SK-N-SH (cell line): ENCODE data around the gene WWOX. TPM values are rescaled to one million over a fixed set of nuclear protein-coding genes. Genes with fewer than 3 reads are reported as not detected.

Experiments
- CTCF ChIA-PET: fragments of 300-600, 350-600 bp; formaldehyde crosslinking; extraction: SDS; loops from one replicate; lab custom pipeline; 2021; lab: Yijun Ruan, JAX
- POLR2A ChIA-PET: fragments of 350-600 bp; sonication (Branson Sonifier 250); formaldehyde crosslinking; extraction: SDS; loops from one replicate; lab custom pipeline; 2020; ENCODE audit warnings: antibody characterized with exemption, inconsistent platforms; lab: Yijun Ruan, JAX
- DNase-seq: peaks from one replicate; pipeline ENCODE4 v3.0.0; 2012
- H2AFZ ChIP-seq: fragments of 200-600 bp; sonication (generic); 2 replicates; pipeline ENCODE4 v1.8.1; 2016; ENCODE audit warnings: antibody characterized with exemption, mild to moderate bottlenecking, low read depth
- H3F3A ChIP-seq: fragments of 200-600 bp; sonication (generic); replicated peaks from 2 replicates; pipeline ENCODE3; 2016; ENCODE audit warnings: antibody characterized with exemption, mild to moderate bottlenecking; ENCODE audit not compliant: insufficient read depth
- H3K27ac ChIP-seq, 2 experiments: fragments of 200-500 bp in 1 of 2; fragments of 200-600 bp in 1 of 2; sonication (Bioruptor generic) in 1 of 2; sonication (generic), shearing (Covaris generic) in 1 of 2; 2 replicates each; pipeline versions ENCODE4 v1.5.1 to v1.6.1; 2014 to 2016; ENCODE audit warnings: low read depth in 2 of 2, inconsistent platforms in 1 of 2, low read length in 1 of 2, mild to moderate bottlenecking in 1 of 2, mixed read lengths in 1 of 2
- H3K27me3 ChIP-seq: fragments of 200-600 bp; sonication (generic), shearing (Covaris generic); 2 replicates; pipeline ENCODE4 v1.6.1; 2016; ENCODE audit warnings: mixed run types; ENCODE audit not compliant: insufficient read depth
- H3K36me3 ChIP-seq, 2 experiments: fragments of 200-500 bp in 1 of 2; fragments of 200-600 bp in 1 of 2; sonication (Bioruptor generic) in 1 of 2; sonication (generic) in 1 of 2; replicated peaks in 1 of 2; 2 replicates each; pipeline versions ENCODE3 to v1.5.1; 2014 to 2016; ENCODE audit warnings: low read length in 1 of 2, mild to moderate bottlenecking in 1 of 2; ENCODE audit not compliant: insufficient read depth in 2 of 2, control insufficient read depth in 1 of 2
- H3K4me1 ChIP-seq, 2 experiments: fragments of 200-500 bp in 1 of 2; fragments of 200-600 bp in 1 of 2; sonication (Bioruptor generic) in 1 of 2; sonication (generic), shearing (Covaris generic) in 1 of 2; 2 replicates each; pipeline versions ENCODE4 v1.5.1 to v1.6.1; 2014 to 2016; ENCODE audit warnings: low read depth in 1 of 2, low read length in 1 of 2, mixed run types in 1 of 2; ENCODE audit not compliant: insufficient read depth in 2 of 2, control insufficient read depth in 1 of 2
- H3K4me2 ChIP-seq: fragments of 200-600 bp; sonication (generic), shearing (Covaris generic); 2 replicates; pipeline ENCODE4 v1.6.1; 2017; ENCODE audit warnings: mixed run types
- H3K4me3 ChIP-seq, 2 experiments: fragments of 200-500 bp in 1 of 2; fragments of 200-600 bp in 1 of 2; sonication (Bioruptor generic) in 1 of 2; sonication (generic), shearing (Covaris generic) in 1 of 2; 2 replicates each; pipeline versions ENCODE4 v1.5.1 to v1.8.1; 2014 to 2016; ENCODE audit warnings: low read depth in 2 of 2, inconsistent platforms in 1 of 2, low read length in 1 of 2, mild to moderate bottlenecking in 1 of 2, mixed read lengths in 1 of 2, moderate library complexity in 1 of 2
- H3K79me2 ChIP-seq: fragments of 200-600 bp; sonication (generic); 2 replicates; pipeline ENCODE4 v1.8.1; 2017; ENCODE audit warnings: mild to moderate bottlenecking; ENCODE audit not compliant: insufficient read depth
- H3K9ac ChIP-seq: fragments of 200-600 bp; sonication (generic); 2 replicates; pipeline ENCODE4 v1.6.1; 2017; ENCODE audit warnings: mixed run types
- H3K9me2 ChIP-seq: fragments of 200-600 bp; sonication (generic); 2 replicates; pipeline ENCODE4 v1.6.1; 2017; ENCODE audit warnings: mixed run types
- H3K9me3 ChIP-seq: fragments of 200-600 bp; sonication (generic); 2 replicates; pipeline ENCODE4 v1.6.1; 2017; ENCODE audit warnings: mixed run types, mild to moderate bottlenecking, moderate library complexity
- H4K20me1 ChIP-seq: fragments of 200-600 bp; sonication (generic); 2 replicates; pipeline ENCODE4 v1.6.1; 2017; ENCODE audit warnings: mild to moderate bottlenecking, mixed run types; ENCODE audit not compliant: insufficient read depth
- ELF1 ChIP-seq: IDR thresholded peaks from 2 replicates; pipeline ENCODE4 v1.4.0; 2012
- EP300 ChIP-seq, 2 experiments: IDR thresholded peaks; 2 replicates each; pipeline versions ENCODE4 v1.4.0 to v1.6.1; 2012; ENCODE audit warnings: borderline replicate concordance in 1 of 2, low read depth in 1 of 2, low read length in 1 of 2
- GATA2 ChIP-seq: sonication (generic); formaldehyde crosslinking; IDR thresholded peaks from 2 replicates; pipeline ENCODE4 v1.5.0; 2020; ENCODE audit warnings: mild to moderate bottlenecking, missing genetic modification reagents
- IRF3 ChIP-seq: fragments of 150-350 bp; IDR thresholded peaks from 2 replicates; pipeline ENCODE4 v1.6.1; 2016; ENCODE audit warnings: mild to moderate bottlenecking, low read depth, low read length
- MEF2A ChIP-seq: IDR thresholded peaks from 2 replicates; pipeline ENCODE4 v1.4.0; 2012; ENCODE audit warnings: low read depth, borderline replicate concordance
- MXI1 ChIP-seq: IDR thresholded peaks from 2 replicates; pipeline ENCODE4 v1.6.1; 2012; ENCODE audit warnings: mild to moderate bottlenecking, low read depth, low read length, improper control_type of control experiment
- NRF1 ChIP-seq: IDR thresholded peaks from 2 replicates; pipeline ENCODE4 v1.6.1; 2012; ENCODE audit warnings: low read depth, mild to moderate bottlenecking, low read length
- POLR2AphosphoS5 ChIP-seq: IDR thresholded peaks from 2 replicates; pipeline ENCODE4 v1.6.1; 2012; ENCODE audit warnings: low read depth, low read length
- REST ChIP-seq: IDR thresholded peaks from 2 replicates; pipeline ENCODE4 v1.6.1; 2012; ENCODE audit warnings: mild to moderate bottlenecking, low read depth, low read length, moderate library complexity
- RFX5 ChIP-seq: IDR thresholded peaks from 2 replicates; pipeline ENCODE4 v1.6.1; 2012; ENCODE audit warnings: mild to moderate bottlenecking, improper control_type of control experiment, low read length
- TCF12 ChIP-seq: IDR thresholded peaks from 2 replicates; pipeline ENCODE4 v1.4.0; 2012
- TEAD4 ChIP-seq: IDR thresholded peaks from 2 replicates; pipeline ENCODE4 v1.4.0; 2012; ENCODE audit warnings: mild to moderate bottlenecking, borderline replicate concordance; ENCODE audit not compliant: insufficient read depth
- USF2 ChIP-seq: fragments of 150-350 bp; IDR thresholded peaks from 2 replicates; pipeline ENCODE4 v1.6.1; 2017; ENCODE audit warnings: antibody characterized with exemption, low read length, low read depth, borderline replicate concordance
- ZBTB33 ChIP-seq: IDR thresholded peaks from 2 replicates; pipeline ENCODE4 v1.4.0; 2012; ENCODE audit warnings: low read depth, borderline replicate concordance
- WGBS: methylation state at CpG from one replicate; pipeline ENCODE4 v1.1.6; 2017; ENCODE audit warnings: low lambda C conversion rate; 5-methylcytosine and 5-hydroxymethylcytosine counted together
- polyA plus RNA-seq, 3 experiments: library from polyadenylated mRNA; depleted of rRNA; stranded (reverse); fragments of >200 nt; gene quantifications; 2 replicates each; pipeline ENCODE4 v1.2.3, GENCODE V29; 2012

WWOX gene
- polyA plus RNA-seq, 1 of the 3 experiments (the other 2 are of a cell fraction): 10.8 TPM

- no peaks in the 10 kb centered on the region for H3K27me3 ChIP-seq
- no peak for DNase-seq
- WGBS: 40% methylated on average over 4 of the region's 4 CpGs
- no peaks in the 10 kb centered on the region for H3K9me2 ChIP-seq
- ChIA-PET CTCF (no interaction called here), POLR2A (no interaction called here)
- H3K4me2 ChIP-seq: no peak overlapping the region
- no peak overlapping the region for H3K4me3 ChIP-seq
- H3K4me1 ChIP-seq: peaks cover 0 to 5% of the 10 kb centered on the region in 2 experiments; a peak in 1 of 4 replicates
- no peaks in the 10 kb centered on the region for H4K20me1 ChIP-seq
- H3K9me3 ChIP-seq: peaks cover 5% of the 10 kb centered on the region; the same call in 1 of the 2 replicates
- no peaks in the 10 kb centered on the region for H3F3A ChIP-seq
- no peaks in the 10 kb centered on the region for H3K36me3 ChIP-seq
- no peak overlapping the region for H3K27ac ChIP-seq
- H3K9ac ChIP-seq: no peak overlapping the region
- no peak overlapping the region for H2AFZ ChIP-seq
- no peaks in the 10 kb centered on the region for H3K79me2 ChIP-seq
- TF ChIP-seq ZBTB33 (no peak), NRF1 (no peak), REST (no peak), GATA2 (CRISPR knock-in tag) (no peak), POLR2AphosphoS5 (no peak), ELF1 (no peak), TEAD4 (no peak), MEF2A (no peak), USF2 (no peak), MXI1 (no peak), IRF3 (no peak), TCF12 (no peak), EP300 (IDR thresholded peaks at IDR 0.05; ENCODE audit: borderline replicate concordance in 1 of 2, low read depth in 1 of 2, low read length in 1 of 2) (no peak), RFX5 (no peak)
Observed at GRCh38 chr16:79185711-79186110, 1086.3 kb downstream of the WWOX start.
